ENCODE data around the gene WNT1.

The WNT1 gene

GRCh38 chr12:48985901-48986300, 7.8 kb downstream of the WNT1 start:
- ChIA-PET POLR2A (interaction anchor here (1.2 kb wide), 1 partner anchor 11 kb away, joined by 3 read pairs; no protein-coding TSS in a partner anchor), CTCF (interaction anchor here (1.1 to 75.7 kb wide), 6 partner anchors 5 to 58 kb away, joined by 3 to 1637 read pairs (median 290); partner anchors contain the start of genes ARF3, DDN, FKBP11 and WNT1)
- H3K27ac ChIP-seq (ENCODE audit: insufficient read depth in 1 of 2, low read depth in 1 of 2, low read length in 2 of 2, poor library complexity in 1 of 2, severe bottlenecking in 2 of 2), result no peak overlapping the region
- WGBS (ENCODE audit: insufficient coverage), result 100% methylated on average over 1 of the region's 2 CpGs
- H3K9me3 ChIP-seq (ENCODE audit: control extremely low read depth in 1 of 5, control insufficient read depth in 4 of 5, insufficient read depth in 2 of 5, low read depth in 1 of 5, low read length in 4 of 5), result no peaks in the 10 kb centered on the region
- peaks cover 9 to 84% (median 49%) of the 10 kb centered on the region in 5 experiments for H3K27me3 ChIP-seq (replicated peaks in 2 of 5; ENCODE audit: control insufficient read depth in 4 of 5, insufficient read depth in 5 of 5, low read length in 4 of 5)
- H3K4me1 ChIP-seq (ENCODE audit: control extremely low read depth in 1 of 4, control insufficient read depth in 4 of 4, insufficient read depth in 4 of 4, low read length in 3 of 4), result peaks cover 0 to 10% (median 8%) of the 10 kb centered on the region in 4 experiments
- H3K36me3 ChIP-seq (ENCODE audit: control insufficient read depth in 4 of 4, insufficient read depth in 4 of 4, low read length in 3 of 4), result no peaks in the 10 kb centered on the region
- no peak for DNase-seq
- no peak overlapping the region for H3K4me3 ChIP-seq (ENCODE audit: control insufficient read depth in 1 of 7, extremely low read depth in 1 of 7, insufficient read depth in 4 of 7, low read depth in 2 of 7, low read length in 6 of 7)

- CTCF ChIA-PET, result interaction anchor here (1.1 to 75.7 kb wide), 7 partner anchors 4 to 134 kb away, joined by 3 to 1637 read pairs (median 17); partner anchors contain the start of genes ARF3, DDN, DDX23 and FKBP11
These were observed 8.7 kb downstream of the WNT1 start for GRCh38 chr12:48986720-48987291.

GRCh38 chr12:48988030-48988649, 10.0 kb downstream of the WNT1 start:
- DNase-seq, result peak; percentile 47 to 69 (median 60)
- CTCF ChIA-PET, result interaction anchor here (0.8 to 75.7 kb wide), 25 partner anchors 11 to 270 kb away, joined by 3 to 1637 read pairs (median 6); partner anchors contain the start of genes ARF3, DDN, DDX23 and FKBP11
- WGBS (ENCODE audit: insufficient coverage), result 31% methylated on average over 16 of the region's 16 CpGs

More at GRCh38 chr12:48986720-48987291, 8.7 kb downstream of the WNT1 start:
- POLR2A ChIA-PET, result no interaction called here
- no peak overlapping the region for H3K27ac ChIP-seq (ENCODE audit: insufficient read depth in 1 of 2, low read depth in 1 of 2, low read length in 2 of 2, poor library complexity in 1 of 2, severe bottlenecking in 2 of 2)
- peaks cover 0 to under 1% (median 0%) of the 10 kb centered on the region in 4 experiments for H3K4me1 ChIP-seq (ENCODE audit: control extremely low read depth in 1 of 4, control insufficient read depth in 4 of 4, insufficient read depth in 4 of 4, low read length in 3 of 4)
- no peak for DNase-seq
- H3K36me3 ChIP-seq (ENCODE audit: control insufficient read depth in 4 of 4, insufficient read depth in 4 of 4, low read length in 3 of 4), result no peaks in the 10 kb centered on the region
- H3K4me3 ChIP-seq (ENCODE audit: control insufficient read depth in 1 of 7, extremely low read depth in 1 of 7, insufficient read depth in 4 of 7, low read depth in 2 of 7, low read length in 6 of 7), result no peak overlapping the region
- H3K9me3 ChIP-seq (ENCODE audit: control extremely low read depth in 1 of 5, control insufficient read depth in 4 of 5, insufficient read depth in 2 of 5, low read depth in 1 of 5, low read length in 4 of 5), result no peaks in the 10 kb centered on the region
- H3K27me3 ChIP-seq (replicated peaks in 2 of 5; ENCODE audit: control insufficient read depth in 4 of 5, insufficient read depth in 5 of 5, low read length in 4 of 5), result peaks cover 9 to 81% (median 49%) of the 10 kb centered on the region in 5 experiments
- 72% methylated on average over 12 of the region's 23 CpGs for WGBS (ENCODE audit: insufficient coverage)

GRCh38 chr12:48990552-48990951, 12.4 kb downstream of the WNT1 start:
- no peak overlapping the region for H3K4me3 ChIP-seq (ENCODE audit: control insufficient read depth in 1 of 7, extremely low read depth in 1 of 7, insufficient read depth in 4 of 7, low read depth in 2 of 7, low read length in 6 of 7)
- CTCF ChIA-PET, result interaction anchor here (1.0 to 75.7 kb wide), 6 partner anchors 9 to 138 kb away, joined by 3 to 1637 read pairs (median 161); partner anchors contain the start of genes ARF3, DDN, FKBP11 and PRKAG1
- H3K27me3 ChIP-seq (replicated peaks in 2 of 5; ENCODE audit: control insufficient read depth in 4 of 5, insufficient read depth in 5 of 5, low read length in 4 of 5), result peaks cover 8 to 73% (median 38%) of the 10 kb centered on the region in 5 experiments
- no peak for DNase-seq
- no peak overlapping the region for H3K27ac ChIP-seq (ENCODE audit: insufficient read depth in 1 of 2, low read depth in 1 of 2, low read length in 2 of 2, poor library complexity in 1 of 2, severe bottlenecking in 2 of 2)
- H3K4me1 ChIP-seq (ENCODE audit: control extremely low read depth in 1 of 4, control insufficient read depth in 4 of 4, insufficient read depth in 4 of 4, low read length in 3 of 4), result peaks cover 0 to 7% (median 6%) of the 10 kb centered on the region in 4 experiments
- no peaks in the 10 kb centered on the region for H3K9me3 ChIP-seq (ENCODE audit: control extremely low read depth in 1 of 5, control insufficient read depth in 4 of 5, insufficient read depth in 2 of 5, low read depth in 1 of 5, low read length in 4 of 5)
- POLR2A ChIA-PET, result no interaction called here
- H3K36me3 ChIP-seq (ENCODE audit: control insufficient read depth in 4 of 4, insufficient read depth in 4 of 4, low read length in 3 of 4), result no peaks in the 10 kb centered on the region

More at GRCh38 chr12:48988030-48988649, 10.0 kb downstream of the WNT1 start:
- H3K9me3 ChIP-seq (ENCODE audit: control extremely low read depth in 1 of 5, control insufficient read depth in 4 of 5, insufficient read depth in 2 of 5, low read depth in 1 of 5, low read length in 4 of 5), result no peaks in the 10 kb centered on the region
- no peak overlapping the region for H3K27ac ChIP-seq (ENCODE audit: insufficient read depth in 1 of 2, low read depth in 1 of 2, low read length in 2 of 2, poor library complexity in 1 of 2, severe bottlenecking in 2 of 2)
- no peak overlapping the region for H3K4me3 ChIP-seq (ENCODE audit: control insufficient read depth in 1 of 7, extremely low read depth in 1 of 7, insufficient read depth in 4 of 7, low read depth in 2 of 7, low read length in 6 of 7)
- no peaks in the 10 kb centered on the region for H3K36me3 ChIP-seq (ENCODE audit: control insufficient read depth in 4 of 4, insufficient read depth in 4 of 4, low read length in 3 of 4)
- H3K4me1 ChIP-seq (ENCODE audit: control extremely low read depth in 1 of 4, control insufficient read depth in 4 of 4, insufficient read depth in 4 of 4, low read length in 3 of 4), result no peaks in the 10 kb centered on the region
- H3K27me3 ChIP-seq (replicated peaks in 2 of 5; ENCODE audit: control insufficient read depth in 4 of 5, insufficient read depth in 5 of 5, low read length in 4 of 5), result peaks cover 5 to 73% (median 38%) of the 10 kb centered on the region in 5 experiments
- POLR2A ChIA-PET, result interaction anchor here (0.6 to 1.6 kb wide), 2 partner anchors 9 to 10 kb away, joined by 3 to 7 read pairs; partner anchors contain the start of gene WNT1

- H3K9me3 ChIP-seq (ENCODE audit: control extremely low read depth in 1 of 5, control insufficient read depth in 4 of 5, insufficient read depth in 2 of 5, low read depth in 1 of 5, low read length in 4 of 5), result no peaks in the 10 kb centered on the region
- no peak overlapping the region for H3K4me3 ChIP-seq (ENCODE audit: control insufficient read depth in 1 of 7, extremely low read depth in 1 of 7, insufficient read depth in 4 of 7, low read depth in 2 of 7, low read length in 6 of 7)
- CTCF ChIA-PET, result interaction anchor here (0.6 to 75.7 kb wide), 10 partner anchors 8 to 139 kb away, joined by 3 to 1637 read pairs (median 10); partner anchors contain the start of genes ARF3, DDN, FKBP11 and PRKAG1
- peaks cover 0 to 7% (median 6%) of the 10 kb centered on the region in 4 experiments for H3K4me1 ChIP-seq (ENCODE audit: control extremely low read depth in 1 of 4, control insufficient read depth in 4 of 4, insufficient read depth in 4 of 4, low read length in 3 of 4)
- no peaks in the 10 kb centered on the region for H3K36me3 ChIP-seq (ENCODE audit: control insufficient read depth in 4 of 4, insufficient read depth in 4 of 4, low read length in 3 of 4)
- DNase-seq, result no peak
- peaks cover 8 to 72% (median 35%) of the 10 kb centered on the region in 5 experiments for H3K27me3 ChIP-seq (replicated peaks in 2 of 5; ENCODE audit: control insufficient read depth in 4 of 5, insufficient read depth in 5 of 5, low read length in 4 of 5)
- H3K27ac ChIP-seq (ENCODE audit: insufficient read depth in 1 of 2, low read depth in 1 of 2, low read length in 2 of 2, poor library complexity in 1 of 2, severe bottlenecking in 2 of 2), result no peak overlapping the region
- POLR2A ChIA-PET, result no interaction called here
- 81% methylated on average over 6 of the region's 8 CpGs for WGBS (ENCODE audit: insufficient coverage)
These were observed 13.3 kb downstream of the WNT1 start for GRCh38 chr12:48991247-48992050.

- WGBS (ENCODE audit: insufficient coverage), result 80% methylated on average over 2 of the region's 3 CpGs
- Histone ChIP-seq H3K9me3 (ENCODE audit: control extremely low read depth in 1 of 5, control insufficient read depth in 4 of 5, insufficient read depth in 2 of 5, low read depth in 1 of 5, low read length in 4 of 5) (no peaks in the 10 kb centered on the region), H3K36me3 (ENCODE audit: control insufficient read depth in 4 of 4, insufficient read depth in 4 of 4, low read length in 3 of 4) (no peaks in the 10 kb centered on the region), H3K27me3 (replicated peaks in 2 of 5; ENCODE audit: control insufficient read depth in 4 of 5, insufficient read depth in 5 of 5, low read length in 4 of 5) (peaks cover 8 to 73% (median 31%) of the 10 kb centered on the region in 5 experiments), H3K4me3 (ENCODE audit: control insufficient read depth in 1 of 7, extremely low read depth in 1 of 7, insufficient read depth in 4 of 7, low read depth in 2 of 7, low read length in 6 of 7) (no peak overlapping the region), H3K4me1 (ENCODE audit: control extremely low read depth in 1 of 4, control insufficient read depth in 4 of 4, insufficient read depth in 4 of 4, low read length in 3 of 4) (peaks cover 0 to 28% (median 25%) of the 10 kb centered on the region in 4 experiments), H3K27ac (ENCODE audit: insufficient read depth in 1 of 2, low read depth in 1 of 2, low read length in 2 of 2, poor library complexity in 1 of 2, severe bottlenecking in 2 of 2) (no peak overlapping the region)
- CTCF ChIA-PET, result interaction anchor here (1.1 to 75.7 kb wide), 10 partner anchors 9 to 103 kb away, joined by 3 to 1637 read pairs (median 26); partner anchors contain the start of genes ARF3, FKBP11, PRKAG1 and WNT1
- POLR2A ChIA-PET, result no interaction called here
- DNase-seq, result no peak
These were observed 15.7 kb downstream of the WNT1 start for GRCh38 chr12:48993787-48994186.
